OCI-LY7 (cell line): ENCODE results near the gene WLS.

Experiments used
- EZH2phosphoT487 ChIP-seq: fragments of 200-600 bp; sonication (generic); IDR thresholded peaks from 2 replicates; pipeline ENCODE4 v1.6.1; 2018; ENCODE audit warnings: low read depth, borderline replicate concordance, mild to moderate bottlenecking, mixed run types, antibody characterized with exemption, low read length, moderate library complexity, mixed read lengths
- TF ChIP-seq, protein P1 (sequence below): fragments of 200-600 bp; sonication (generic); conservative IDR thresholded peaks from 2 replicates; pipeline ENCODE4 v1.5.1; 2014; ENCODE audit warnings: mild to moderate bottlenecking, antibody characterized with exemption, low read length, moderate library complexity, mixed read lengths

DNA sequence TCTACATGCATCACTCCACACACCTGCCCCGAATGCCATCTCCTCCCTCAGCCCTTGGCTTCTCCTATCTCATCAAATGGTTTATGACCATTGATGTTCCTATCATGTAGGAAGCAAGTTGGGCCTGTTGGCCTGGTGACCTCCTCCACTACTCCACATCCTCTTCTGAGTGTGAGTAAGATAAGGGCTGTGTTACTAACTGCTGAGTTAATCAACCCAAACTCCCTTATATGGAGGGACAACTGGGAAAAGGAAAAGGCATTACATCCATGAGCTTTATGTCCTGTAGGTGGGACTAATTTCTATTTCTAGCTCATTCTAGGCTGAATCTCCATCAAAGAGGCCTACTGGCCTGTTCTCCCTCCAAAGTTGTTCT lies 57.6 kb downstream of the WLS start:
- TF ChIP-seq, protein P1, sequence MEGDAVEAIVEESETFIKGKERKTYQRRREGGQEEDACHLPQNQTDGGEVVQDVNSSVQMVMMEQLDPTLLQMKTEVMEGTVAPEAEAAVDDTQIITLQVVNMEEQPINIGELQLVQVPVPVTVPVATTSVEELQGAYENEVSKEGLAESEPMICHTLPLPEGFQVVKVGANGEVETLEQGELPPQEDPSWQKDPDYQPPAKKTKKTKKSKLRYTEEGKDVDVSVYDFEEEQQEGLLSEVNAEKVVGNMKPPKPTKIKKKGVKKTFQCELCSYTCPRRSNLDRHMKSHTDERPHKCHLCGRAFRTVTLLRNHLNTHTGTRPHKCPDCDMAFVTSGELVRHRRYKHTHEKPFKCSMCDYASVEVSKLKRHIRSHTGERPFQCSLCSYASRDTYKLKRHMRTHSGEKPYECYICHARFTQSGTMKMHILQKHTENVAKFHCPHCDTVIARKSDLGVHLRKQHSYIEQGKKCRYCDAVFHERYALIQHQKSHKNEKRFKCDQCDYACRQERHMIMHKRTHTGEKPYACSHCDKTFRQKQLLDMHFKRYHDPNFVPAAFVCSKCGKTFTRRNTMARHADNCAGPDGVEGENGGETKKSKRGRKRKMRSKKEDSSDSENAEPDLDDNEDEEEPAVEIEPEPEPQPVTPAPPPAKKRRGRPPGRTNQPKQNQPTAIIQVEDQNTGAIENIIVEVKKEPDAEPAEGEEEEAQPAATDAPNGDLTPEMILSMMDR = no peak
- no peak for TF ChIP-seq EZH2phosphoT487
